Small intestine (tissue), 7 donors: ENCODE results near the gene CFAP20. TPM values are rescaled to one million over a fixed set of nuclear protein-coding genes. Genes with fewer than 3 reads are reported as not detected.
A peak's percentile ranks its signal among the peaks of the same experiment; 100 is the strongest.

Experiments used
- DNase-seq, 2 donors: peaks; one replicate each; pipeline versions ENCODE4 v3.0.0 to v3.0.0-alpha.2; 2013
- FAIRE-seq: peaks from 2 replicates; lab custom pipeline; 2012; peaks lifted over from hg19 to GRCh38; lab: Jason Lieb, UNC
- H3K27ac ChIP-seq, 3 donors: one replicate each; pipeline ENCODE4 v1.5.1; 2013; ENCODE audit warnings: low read length in 2 of 3, mild to moderate bottlenecking in 2 of 3, control low read depth in 1 of 3, inconsistent platforms in 1 of 3, low read depth in 1 of 3, moderate library complexity in 1 of 3
- H3K27me3 ChIP-seq, 3 donors: one replicate each; pipeline ENCODE4 v1.6.1; 2013; ENCODE audit warnings: low read length in 3 of 3, inconsistent platforms in 1 of 3; ENCODE audit not compliant: control insufficient read depth in 3 of 3, insufficient read depth in 3 of 3
- H3K36me3 ChIP-seq, 3 donors: one replicate each; pipeline ENCODE4 v1.6.1; 2013; ENCODE audit warnings: low read length in 3 of 3, inconsistent platforms in 1 of 3, low read depth in 1 of 3, mild to moderate bottlenecking in 1 of 3, moderate library complexity in 1 of 3; ENCODE audit not compliant: control insufficient read depth in 3 of 3, insufficient read depth in 2 of 3
- H3K4me1 ChIP-seq, 3 donors: one replicate each; pipeline ENCODE4 v1.6.1; 2013; ENCODE audit warnings: low read length in 2 of 3, inconsistent platforms in 1 of 3, low read depth in 1 of 3, mild to moderate bottlenecking in 1 of 3, moderate library complexity in 1 of 3; ENCODE audit not compliant: control insufficient read depth in 3 of 3, insufficient read depth in 2 of 3
- H3K4me3 ChIP-seq, 3 donors: one replicate each; pipeline ENCODE4 v1.5.1; 2013; ENCODE audit warnings: low read length in 3 of 3, control low read depth in 1 of 3, inconsistent platforms in 1 of 3, low read depth in 1 of 3, mild to moderate bottlenecking in 1 of 3, moderate library complexity in 1 of 3
- H3K9me3 ChIP-seq, 2 donors: one replicate each; pipeline ENCODE4 v1.6.1; 2013; ENCODE audit warnings: low read depth in 1 of 2, low read length in 1 of 2; ENCODE audit not compliant: control insufficient read depth in 2 of 2, insufficient read depth in 1 of 2
- WGBS, 3 donors: extraction: QIAGEN DNeasy Blood & Tissue Kit; methylation state at CpG; one replicate each; pipeline ENCODE4 v1.1.7; 2013; 5-methylcytosine and 5-hydroxymethylcytosine counted together
- polyA plus RNA-seq, 4 donors: library from polyadenylated mRNA; stranded (reverse) in 3 of 4; unstranded in 1 of 4; fragments of 200-250 nt in 3 of 4; fragments of 120-200 nt in 1 of 4; gene quantifications; one replicate each; pipeline versions ENCODE4 v1.2.1 to v1.2.3, GENCODE V29; 2013
- donor health status: healthy with polysubstance abuse.
- donor health status: control.
- donor health status: control.
- donor health status: Bipolar disorder and iron deficiency.
- donor health status: healthy.

Gene CFAP20
- polyA plus RNA-seq, 4 donors: 16.8 to 46.8 (median 34.2) TPM

- no peak for FAIRE-seq
- H3K27me3 ChIP-seq: no peaks in the 10 kb centered on the region
These were observed 975 bp downstream of the CFAP20 start for GRCh38 chr16:58128181-58128631.

GRCh38 chr16:58127634-58128033 lies 1.5 kb downstream of the CFAP20 start:
- Histone ChIP-seq H3K4me1 (peaks cover 4 to 36% (median 8%) of the 10 kb centered on the region in 3 donors), H3K27ac (peak overlapping the region in 2 of 3 donors; percentile 30 to 99), H3K36me3 (peaks cover 0 to 3% (median 0%) of the 10 kb centered on the region in 3 donors), H3K4me3 (peak overlapping the region in 2 of 3 donors; percentile 93 to 100), H3K9me3 (peaks cover 0 to 9% of the 10 kb centered on the region in 2 donors), H3K27me3 (no peaks in the 10 kb centered on the region)
- DNase-seq (peak in 1 of 2 donors; percentile 25), FAIRE-seq (no peak)
- WGBS, 3 donors: 8 to 19% (median 19%) methylated on average over 4 of the region's 4 CpGs

More at GRCh38 chr16:58128181-58128631, 975 bp downstream of the CFAP20 start:
- Histone ChIP-seq H3K4me1 (peaks cover 4 to 36% (median 8%) of the 10 kb centered on the region in 3 donors), H3K36me3 (peaks cover 0 to 3% (median 0%) of the 10 kb centered on the region in 3 donors), H3K27ac (peak overlapping the region in 2 of 3 donors; percentile 55 to 99), H3K4me3 (peak overlapping the region; percentile 72 to 100 (median 93)), H3K9me3 (peaks cover 0 to 9% of the 10 kb centered on the region in 2 donors)
- WGBS, 3 donors: 3 to 6% (median 3%) methylated on average over 6 of the region's 6 CpGs
- peak; percentile 70 to 79 for DNase-seq

GRCh38 chr16:58127033-58127556 lies 2.1 kb downstream of the CFAP20 start:
- Histone ChIP-seq H3K27me3 (no peaks in the 10 kb centered on the region), H3K36me3 (peaks cover 0 to 3% (median 0%) of the 10 kb centered on the region in 3 donors), H3K9me3 (peaks cover 0 to 9% of the 10 kb centered on the region in 2 donors), H3K4me3 (peak overlapping the region in 2 of 3 donors; percentile 14 to 100), H3K27ac (peak overlapping the region in 2 of 3 donors; percentile 30 to 99), H3K4me1 (peaks cover 4 to 36% (median 8%) of the 10 kb centered on the region in 3 donors)
- DNase-seq (peak; percentile 42 to 60), FAIRE-seq (no peak)
- 5 to 20% (median 15%) methylated on average over 7 of the region's 7 CpGs for WGBS, 3 donors

- H3K36me3 ChIP-seq: peaks cover 0 to 3% (median 0%) of the 10 kb centered on the region in 3 donors
- 52 to 68% (median 53%) methylated on average over 4 of the region's 4 CpGs for WGBS, 3 donors
- DNase-seq (no peak), FAIRE-seq (no peak)
- H3K9me3 ChIP-seq: peaks cover 0 to 9% of the 10 kb centered on the region in 2 donors
- peak overlapping the region in 1 of 3 donors; percentile 46 for H3K27ac ChIP-seq
- H3K27me3 ChIP-seq: no peaks in the 10 kb centered on the region
- no peak overlapping the region for H3K4me3 ChIP-seq
- peaks cover 5 to 42% (median 13%) of the 10 kb centered on the region in 3 donors for H3K4me1 ChIP-seq
These were observed 2.7 kb downstream of the CFAP20 start for GRCh38 chr16:58126451-58126961.

- Histone ChIP-seq H3K27ac (no peak overlapping the region), H3K4me3 (no peak overlapping the region)
These were observed 3.3 kb downstream of the CFAP20 start for GRCh38 chr16:58125781-58126335.

GRCh38 chr16:58125041-58125440 lies 4.1 kb downstream of the CFAP20 start:
- FAIRE-seq: no peak
- peaks cover 0 to 5% of the 10 kb centered on the region in 2 donors for H3K9me3 ChIP-seq
- H3K27me3 ChIP-seq: no peaks in the 10 kb centered on the region
- DNase-seq: no peak
- H3K36me3 ChIP-seq: peaks cover 0 to 3% (median 0%) of the 10 kb centered on the region in 3 donors
- WGBS, 3 donors: 80 to 91% (median 88%) methylated on average over 4 of the region's 4 CpGs
- no peak overlapping the region for H3K4me3 ChIP-seq
- H3K27ac ChIP-seq: no peak overlapping the region
- H3K4me1 ChIP-seq: peaks cover 9 to 56% (median 21%) of the 10 kb centered on the region in 3 donors

More at GRCh38 chr16:58125781-58126335, 3.3 kb downstream of the CFAP20 start:
- peaks cover 6 to 48% (median 19%) of the 10 kb centered on the region in 3 donors for H3K4me1 ChIP-seq
- no peak for FAIRE-seq
- peaks cover 0 to 3% (median 0%) of the 10 kb centered on the region in 3 donors for H3K36me3 ChIP-seq
- H3K27me3 ChIP-seq: no peaks in the 10 kb centered on the region
- peaks cover 0 to 9% of the 10 kb centered on the region in 2 donors for H3K9me3 ChIP-seq
- WGBS, 3 donors: 50 to 67% (median 52%) methylated on average over 10 of the region's 10 CpGs
- DNase-seq: peak in 1 of 2 donors; percentile 17

- DNase-seq: no peak
- Histone ChIP-seq H3K9me3 (peaks cover 0 to 1% of the 10 kb centered on the region in 2 donors), H3K27ac (peak overlapping the region in 1 of 3 donors; percentile 55), H3K4me3 (no peak overlapping the region), H3K27me3 (no peaks in the 10 kb centered on the region), H3K4me1 (peaks cover 9 to 54% (median 21%) of the 10 kb centered on the region in 3 donors), H3K36me3 (peaks cover 0 to 3% (median 0%) of the 10 kb centered on the region in 3 donors)
- FAIRE-seq: no peak
- WGBS, 3 donors: 29 to 50% (median 34%) methylated on average over 1 of the region's 1 CpG
These were observed 4.6 kb downstream of the CFAP20 start for GRCh38 chr16:58124601-58124915.

- DNase-seq (peak; percentile 39 to 78), FAIRE-seq (no peak)
- H3K27me3 ChIP-seq: no peaks in the 10 kb centered on the region
- no peaks in the 10 kb centered on the region for H3K9me3 ChIP-seq
- peaks cover 9 to 57% (median 21%) of the 10 kb centered on the region in 3 donors for H3K4me1 ChIP-seq
- peaks cover 0 to 3% (median 0%) of the 10 kb centered on the region in 3 donors for H3K36me3 ChIP-seq
- WGBS, 3 donors: 38 to 50% (median 43%) methylated on average over 8 of the region's 8 CpGs
- H3K27ac ChIP-seq: peak overlapping the region; percentile 55 to 87 (median 74)
- no peak overlapping the region for H3K4me3 ChIP-seq
These were observed 5.1 kb downstream of the CFAP20 start for GRCh38 chr16:58123896-58124600.
